Thymus (tissue), 11 donors: ENCODE measurements around the gene SARM1. TPM values are rescaled to one million over a fixed set of nuclear protein-coding genes. Genes with fewer than 3 reads are reported as not detected.

Experiments
- DNase-seq, 9 donors: peaks; one replicate each; pipeline ENCODE4 v3.0.0-alpha.2; 2013; ENCODE audit warnings: low spot score in 9 of 9, low read depth in 6 of 9, missing footprints in 1 of 9
- H3K27ac ChIP-seq, 2 donors: one replicate each; pipeline ENCODE4 v1.5.1; 2013; ENCODE audit warnings: control low read depth in 1 of 2, low read depth in 1 of 2, low read length in 1 of 2, mild to moderate bottlenecking in 1 of 2, moderate library complexity in 1 of 2
- H3K27me3 ChIP-seq, 2 donors: one replicate each; pipeline ENCODE4 v1.5.1; 2013; ENCODE audit warnings: low read length in 1 of 2; ENCODE audit not compliant: control insufficient read depth in 2 of 2, insufficient read depth in 1 of 2
- H3K36me3 ChIP-seq, 2 donors: one replicate each; pipeline ENCODE4 v1.5.1; 2013; ENCODE audit warnings: low read length in 1 of 2, mild to moderate bottlenecking in 1 of 2, moderate library complexity in 1 of 2; ENCODE audit not compliant: control insufficient read depth in 2 of 2, insufficient read depth in 2 of 2
- H3K4me1 ChIP-seq, 2 donors: one replicate each; pipeline ENCODE4 v1.5.1; 2013; ENCODE audit warnings: low read length in 2 of 2; ENCODE audit not compliant: control insufficient read depth in 2 of 2, insufficient read depth in 2 of 2
- H3K4me3 ChIP-seq, 2 donors: one replicate each; pipeline ENCODE4 v1.5.1; 2013; ENCODE audit warnings: low read length in 2 of 2, control low read depth in 1 of 2, mild to moderate bottlenecking in 1 of 2
- H3K9me3 ChIP-seq, 2 donors: one replicate each; pipeline ENCODE4 v1.5.1; 2013; ENCODE audit warnings: low read length in 1 of 2, mild to moderate bottlenecking in 1 of 2; ENCODE audit not compliant: control insufficient read depth in 2 of 2, insufficient read depth in 1 of 2
- WGBS: extraction: QIAGEN DNeasy Blood & Tissue Kit; methylation state at CpG from one replicate; pipeline ENCODE4 v1.1.7; 2013; 5-methylcytosine and 5-hydroxymethylcytosine counted together
- polyA plus RNA-seq: library from polyadenylated mRNA; stranded (reverse); fragments of 200-250 nt; gene quantifications from one replicate; pipeline ENCODE4 v1.2.3, GENCODE V29; 2013
- total RNA-seq: library from RNA; stranded (reverse); fragments of 120-200 nt; gene quantifications from one replicate; pipeline ENCODE4 v1.2.4, GENCODE V29; 2013
- donor health status: healthy.

SARM1 gene
- total and polyA plus RNA-seq, 2 donors = 1.2 to 5.4 TPM

GRCh38 chr17:28394337-28395116 lies 23.0 kb downstream of the SARM1 start:
- WGBS = 96% methylated on average over 7 of the region's 7 CpGs

GRCh38 chr17:28395426-28395825 lies 23.9 kb downstream of the SARM1 start:
- DNase-seq = no peak
- H3K36me3 ChIP-seq = no peaks in the 10 kb centered on the region
- no peak overlapping the region for H3K4me3 ChIP-seq
- no peaks in the 10 kb centered on the region for H3K4me1 ChIP-seq
- peaks cover 0 to 3% of the 10 kb centered on the region in 2 donors for H3K27me3 ChIP-seq
- no peak overlapping the region for H3K27ac ChIP-seq
- H3K9me3 ChIP-seq = no peaks in the 10 kb centered on the region
- 89% methylated on average over 2 of the region's 2 CpGs for WGBS

More at GRCh38 chr17:28394337-28395116, 23.0 kb downstream of the SARM1 start:
- no peak overlapping the region for H3K27ac ChIP-seq
- no peaks in the 10 kb centered on the region for H3K4me1 ChIP-seq
- no peaks in the 10 kb centered on the region for H3K36me3 ChIP-seq
- no peak for DNase-seq
- H3K9me3 ChIP-seq = no peaks in the 10 kb centered on the region
- H3K4me3 ChIP-seq = no peak overlapping the region
- H3K27me3 ChIP-seq = peaks cover 0 to 3% of the 10 kb centered on the region in 2 donors

- H3K9me3 ChIP-seq = no peaks in the 10 kb centered on the region
- no peaks in the 10 kb centered on the region for H3K36me3 ChIP-seq
- no peak for DNase-seq
- H3K27ac ChIP-seq = no peak overlapping the region
- H3K4me1 ChIP-seq = no peaks in the 10 kb centered on the region
- 88% methylated on average over 6 of the region's 6 CpGs for WGBS
- peaks cover 0 to 3% of the 10 kb centered on the region in 2 donors for H3K27me3 ChIP-seq
- H3K4me3 ChIP-seq = no peak overlapping the region
These were observed 24.5 kb downstream of the SARM1 start for GRCh38 chr17:28395968-28396367.

- H3K36me3 ChIP-seq = no peaks in the 10 kb centered on the region
- 66% methylated on average over 6 of the region's 6 CpGs for WGBS
These were observed 25.2 kb downstream of the SARM1 start for GRCh38 chr17:28396635-28397239.

GRCh38 chr17:28397275-28397674 lies 25.8 kb downstream of the SARM1 start:
- H3K4me1 ChIP-seq = no peaks in the 10 kb centered on the region
- H3K36me3 ChIP-seq = no peaks in the 10 kb centered on the region
- H3K9me3 ChIP-seq = no peaks in the 10 kb centered on the region
- no peak for DNase-seq
- H3K27me3 ChIP-seq = peaks cover 0 to 3% of the 10 kb centered on the region in 2 donors
- H3K27ac ChIP-seq = no peak overlapping the region
- 94% methylated on average over 3 of the region's 3 CpGs for WGBS
- H3K4me3 ChIP-seq = no peak overlapping the region

More at GRCh38 chr17:28396635-28397239, 25.2 kb downstream of the SARM1 start:
- no peak overlapping the region for H3K27ac ChIP-seq
- H3K27me3 ChIP-seq = peaks cover 0 to 3% of the 10 kb centered on the region in 2 donors
- no peak overlapping the region for H3K4me3 ChIP-seq
- no peak for DNase-seq
- no peaks in the 10 kb centered on the region for H3K4me1 ChIP-seq
- no peaks in the 10 kb centered on the region for H3K9me3 ChIP-seq

GRCh38 chr17:28397687-28398279 lies 26.3 kb downstream of the SARM1 start:
- no peaks in the 10 kb centered on the region for H3K9me3 ChIP-seq
- no peak for DNase-seq
- H3K36me3 ChIP-seq = no peaks in the 10 kb centered on the region
- H3K4me1 ChIP-seq = no peaks in the 10 kb centered on the region
- no peaks in the 10 kb centered on the region for H3K27me3 ChIP-seq
- no peak overlapping the region for H3K27ac ChIP-seq
- no peak overlapping the region for H3K4me3 ChIP-seq
- 95% methylated on average over 7 of the region's 7 CpGs for WGBS

- H3K4me3 ChIP-seq = no peak overlapping the region
- no peaks in the 10 kb centered on the region for H3K9me3 ChIP-seq
- DNase-seq = no peak
- 90% methylated on average over 6 of the region's 6 CpGs for WGBS
- H3K4me1 ChIP-seq = no peaks in the 10 kb centered on the region
- no peaks in the 10 kb centered on the region for H3K27me3 ChIP-seq
- H3K27ac ChIP-seq = no peak overlapping the region
- H3K36me3 ChIP-seq = no peaks in the 10 kb centered on the region
These were observed 26.9 kb downstream of the SARM1 start for GRCh38 chr17:28398280-28398981.

GRCh38 chr17:28399808-28400207 lies 28.3 kb downstream of the SARM1 start:
- WGBS = 95% methylated on average over 4 of the region's 4 CpGs
- H3K36me3 ChIP-seq = no peaks in the 10 kb centered on the region
- peaks cover 0 to 11% of the 10 kb centered on the region in 2 donors for H3K27me3 ChIP-seq
- no peak overlapping the region for H3K27ac ChIP-seq
- DNase-seq = no peak
- no peaks in the 10 kb centered on the region for H3K4me1 ChIP-seq
- H3K9me3 ChIP-seq = no peaks in the 10 kb centered on the region
- no peak overlapping the region for H3K4me3 ChIP-seq

GRCh38 chr17:28402224-28402630 lies 30.7 kb downstream of the SARM1 start:
- H3K9me3 ChIP-seq = no peaks in the 10 kb centered on the region
- H3K27me3 ChIP-seq = peaks cover 8 to 35% of the 10 kb centered on the region in 2 donors
- no peaks in the 10 kb centered on the region for H3K36me3 ChIP-seq
- WGBS = 44% methylated on average over 3 of the region's 3 CpGs
- H3K4me1 ChIP-seq = peaks cover 0 to 3% of the 10 kb centered on the region in 2 donors
- no peak for DNase-seq
- H3K4me3 ChIP-seq = no peak overlapping the region
- H3K27ac ChIP-seq = no peak overlapping the region
